SU-DHL-6 (cell line): ENCODE measurements around the gene CNTNAP4.

Experiments
- H2AFZ ChIP-seq: fragments of 200-600 bp; sonication (generic); 2 replicates; pipeline ENCODE4 v1.6.1; 2014; ENCODE audit warnings: low read depth, mild to moderate bottlenecking, moderate library complexity, mixed read lengths, antibody characterized with exemption, low read length; ENCODE audit not compliant: severe bottlenecking
- H3F3A ChIP-seq: fragments of 200-600 bp; shearing (Covaris generic); 2 replicates; pipeline ENCODE4 v1.6.0; 2016; ENCODE audit warnings: antibody characterized with exemption, mild to moderate bottlenecking; ENCODE audit not compliant: insufficient read depth
- H3K27ac ChIP-seq: fragments of 200-600 bp; sonication (generic); 2 replicates; pipeline ENCODE4 v1.5.1; 2016; ENCODE audit warnings: low read depth, mild to moderate bottlenecking, low read length, moderate library complexity, mixed read lengths
- H3K27me3 ChIP-seq: fragments of 200-600 bp; sonication (generic), shearing (Covaris generic); 2 replicates; pipeline ENCODE4 v1.6.0; 2014; ENCODE audit warnings: mild to moderate bottlenecking, low read length
- H3K36me3 ChIP-seq: fragments of 200-600 bp; sonication (generic); 2 replicates; pipeline ENCODE4 v1.6.1; 2014; ENCODE audit warnings: mild to moderate bottlenecking, low read length, mixed read lengths
- H3K4me2 ChIP-seq: fragments of 300-600, 200-600 bp; shearing (Covaris generic), sonication (generic); 2 replicates; pipeline ENCODE4 v1.6.0; 2014; ENCODE audit warnings: low read length, low read depth, mild to moderate bottlenecking; ENCODE audit not compliant: poor library complexity, severe bottlenecking
- H3K4me3 ChIP-seq: fragments of 200-600 bp; sonication (generic); 2 replicates; pipeline ENCODE4 v1.5.1; 2014; ENCODE audit warnings: antibody characterized with exemption, low read length, mild to moderate bottlenecking, mixed read lengths; ENCODE audit not compliant: insufficient read depth, poor library complexity, severe bottlenecking
- H3K79me2 ChIP-seq: fragments of 200-600 bp; sonication (generic); 2 replicates; pipeline ENCODE4 v1.6.1; 2014; ENCODE audit warnings: mild to moderate bottlenecking, low read length, moderate library complexity; ENCODE audit not compliant: insufficient read depth
- H3K9ac ChIP-seq: fragments of 200-600 bp; sonication (generic); 2 replicates; pipeline ENCODE4 v1.7.0; 2014; ENCODE audit warnings: mild to moderate bottlenecking, low read length
- H3K9me2 ChIP-seq: fragments of 200-600 bp; sonication (generic); replicated peaks from 2 replicates; pipeline ENCODE4 v1.6.1; 2014; ENCODE audit warnings: low read length; ENCODE audit not compliant: insufficient read depth
- H3K9me3 ChIP-seq: fragments of 200-600 bp; sonication (generic); 2 replicates; pipeline ENCODE4 v1.6.1; 2014; ENCODE audit warnings: low read length, mixed read lengths; ENCODE audit not compliant: insufficient read depth
- H4K20me1 ChIP-seq: fragments of 200-600 bp; sonication (generic); 2 replicates; pipeline ENCODE4 v1.6.1; 2014; ENCODE audit warnings: low read depth, mild to moderate bottlenecking, antibody characterized with exemption, low read length, moderate library complexity, mixed read lengths
- EZH2phosphoT487 ChIP-seq: fragments of 200-600 bp; sonication (generic), shearing (Covaris generic); conservative IDR thresholded peaks from 2 replicates; pipeline ENCODE4 v1.6.1; 2018; ENCODE audit warnings: mild to moderate bottlenecking, antibody characterized with exemption, low read length, moderate library complexity, mixed read lengths
- TF ChIP-seq, protein P1 (sequence below): fragments of 200-600 bp; sonication (generic); IDR thresholded peaks from one replicate; pipeline ENCODE4 v1.5.1; 2017; ENCODE audit warnings: antibody characterized with exemption, mild to moderate bottlenecking, low read length, moderate library complexity; ENCODE audit not compliant: insufficient read depth, poor library complexity, severe bottlenecking

The CNTNAP4 gene

DNA sequence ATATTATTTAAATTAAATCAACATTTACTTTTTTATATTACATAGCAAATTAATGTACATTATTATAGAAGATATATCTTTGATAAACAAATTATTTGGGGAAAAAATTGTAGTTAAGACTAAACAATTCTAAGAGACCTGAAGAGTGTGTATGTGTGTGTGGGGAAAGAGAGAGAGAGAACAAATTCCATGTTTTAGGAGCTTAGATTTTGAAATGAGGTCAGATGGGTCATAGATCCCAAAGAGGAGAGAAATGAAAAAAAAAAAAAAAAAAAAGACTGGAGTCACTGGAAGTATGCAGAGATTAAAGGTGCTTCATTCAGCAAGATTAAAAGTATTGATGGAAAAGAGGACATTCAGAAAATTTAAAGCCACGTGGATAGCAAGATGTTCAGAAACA is 206.8 kb downstream of the CNTNAP4 start:
- no peaks in the 10 kb centered on the region for H3K79me2 ChIP-seq
- H4K20me1 ChIP-seq: no peaks in the 10 kb centered on the region
- no peak overlapping the region for H3K27ac ChIP-seq
- H3K4me2 ChIP-seq: no peak overlapping the region
- H3F3A ChIP-seq: no peaks in the 10 kb centered on the region
- H2AFZ ChIP-seq: no peak overlapping the region
- no peaks in the 10 kb centered on the region for H3K36me3 ChIP-seq
- no peaks in the 10 kb centered on the region for H3K9me2 ChIP-seq
- no peaks in the 10 kb centered on the region for H3K27me3 ChIP-seq
- TF ChIP-seq EZH2phosphoT487: no peak
- TF ChIP-seq, protein P1, sequence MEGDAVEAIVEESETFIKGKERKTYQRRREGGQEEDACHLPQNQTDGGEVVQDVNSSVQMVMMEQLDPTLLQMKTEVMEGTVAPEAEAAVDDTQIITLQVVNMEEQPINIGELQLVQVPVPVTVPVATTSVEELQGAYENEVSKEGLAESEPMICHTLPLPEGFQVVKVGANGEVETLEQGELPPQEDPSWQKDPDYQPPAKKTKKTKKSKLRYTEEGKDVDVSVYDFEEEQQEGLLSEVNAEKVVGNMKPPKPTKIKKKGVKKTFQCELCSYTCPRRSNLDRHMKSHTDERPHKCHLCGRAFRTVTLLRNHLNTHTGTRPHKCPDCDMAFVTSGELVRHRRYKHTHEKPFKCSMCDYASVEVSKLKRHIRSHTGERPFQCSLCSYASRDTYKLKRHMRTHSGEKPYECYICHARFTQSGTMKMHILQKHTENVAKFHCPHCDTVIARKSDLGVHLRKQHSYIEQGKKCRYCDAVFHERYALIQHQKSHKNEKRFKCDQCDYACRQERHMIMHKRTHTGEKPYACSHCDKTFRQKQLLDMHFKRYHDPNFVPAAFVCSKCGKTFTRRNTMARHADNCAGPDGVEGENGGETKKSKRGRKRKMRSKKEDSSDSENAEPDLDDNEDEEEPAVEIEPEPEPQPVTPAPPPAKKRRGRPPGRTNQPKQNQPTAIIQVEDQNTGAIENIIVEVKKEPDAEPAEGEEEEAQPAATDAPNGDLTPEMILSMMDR: no peak
- no peak overlapping the region for H3K9ac ChIP-seq
- H3K4me3 ChIP-seq: no peak overlapping the region
- no peaks in the 10 kb centered on the region for H3K9me3 ChIP-seq

DNA sequence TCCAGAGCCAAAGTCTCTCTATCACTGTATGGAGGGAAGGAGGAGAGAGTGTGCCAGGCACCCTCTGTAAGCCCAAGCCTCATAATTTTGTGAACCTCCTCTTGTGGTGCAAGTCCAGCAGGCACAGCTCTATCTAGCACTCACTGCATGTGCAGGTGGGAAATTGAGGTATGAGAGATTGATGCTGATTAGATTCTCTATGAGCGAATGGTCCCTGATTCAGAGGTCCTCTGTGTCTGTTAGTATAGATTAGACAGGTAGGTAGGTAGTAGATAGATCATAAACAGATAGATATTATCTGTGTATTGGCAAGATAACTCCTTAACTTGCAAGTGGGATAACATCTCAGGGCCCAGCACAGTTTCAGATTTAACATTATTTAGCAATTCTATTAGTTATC is 209.5 kb downstream of the CNTNAP4 start:
- Histone ChIP-seq H3K9ac (no peak overlapping the region), H3K27me3 (no peaks in the 10 kb centered on the region)

DNA sequence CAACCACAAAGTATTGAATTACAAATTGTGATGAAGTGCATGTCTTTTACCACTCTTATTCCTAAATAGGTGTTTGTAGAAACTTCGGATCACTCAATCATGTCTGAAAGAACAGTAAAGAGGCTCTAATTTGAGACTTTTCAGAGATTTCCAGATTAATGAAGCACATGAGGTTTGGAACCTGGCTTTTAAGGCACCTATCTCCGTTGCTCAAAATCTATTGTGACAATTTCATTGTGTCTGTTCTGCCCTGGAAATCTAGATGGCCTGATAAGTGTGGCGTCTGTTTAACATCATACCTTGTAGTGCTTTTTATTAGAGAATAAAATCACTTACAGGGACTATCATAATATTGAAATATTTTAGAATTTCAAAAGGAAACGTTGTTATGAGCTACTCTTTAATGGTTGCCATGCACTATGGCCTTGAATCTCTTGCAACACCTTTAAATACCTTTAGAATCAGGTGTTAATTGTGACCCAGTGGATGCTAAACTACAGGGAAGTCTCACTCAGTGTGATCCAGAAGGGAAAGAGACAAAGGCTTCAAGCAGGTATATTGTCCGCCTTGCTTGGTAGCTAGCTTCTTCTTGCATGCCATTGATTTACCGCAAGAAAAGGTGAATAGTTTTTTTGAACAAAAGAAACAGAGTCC is 210.3 kb downstream of the CNTNAP4 start:
- Histone ChIP-seq H4K20me1 (no peaks in the 10 kb centered on the region), H3K36me3 (no peaks in the 10 kb centered on the region), H3K79me2 (no peaks in the 10 kb centered on the region), H3K9ac (no peak overlapping the region), H2AFZ (no peak overlapping the region), H3K9me3 (no peaks in the 10 kb centered on the region), H3F3A (no peaks in the 10 kb centered on the region), H3K27me3 (no peaks in the 10 kb centered on the region), H3K27ac (no peak overlapping the region), H3K9me2 (no peaks in the 10 kb centered on the region), H3K4me2 (no peak overlapping the region), H3K4me3 (no peak overlapping the region)
- TF ChIP-seq, protein P1: no peak
- no peak for TF ChIP-seq EZH2phosphoT487

More for the DNA sequence above, 209.5 kb downstream of the CNTNAP4 start:
- Histone ChIP-seq H2AFZ (no peak overlapping the region), H3K4me3 (no peak overlapping the region), H3K27ac (no peak overlapping the region), H3K4me2 (no peak overlapping the region), H3F3A (no peaks in the 10 kb centered on the region), H3K79me2 (no peaks in the 10 kb centered on the region), H3K36me3 (no peaks in the 10 kb centered on the region), H3K9me2 (no peaks in the 10 kb centered on the region), H3K9me3 (no peaks in the 10 kb centered on the region), H4K20me1 (no peaks in the 10 kb centered on the region)
- TF ChIP-seq, protein P1: no peak
- no peak for TF ChIP-seq EZH2phosphoT487
